A673 (cell line): ENCODE results near the gene EPHB2. TPM values are rescaled to one million over a fixed set of nuclear protein-coding genes. Genes with fewer than 3 reads are reported as not detected.

Experiments
- BruUV-seq: library from RNA; stranded (reverse); fragments of 400-500 nt; replicated peaks from 2 replicates; lab custom pipeline; 2021; lab: Mats Ljungman, UMichigan
- CTCF ChIA-PET: fragments of 300-600 bp; sonication (Branson Sonifier 250); formaldehyde crosslinking; loops from one replicate; lab custom pipeline; 2022; ENCODE audit warnings: antibody characterized with exemption; lab: Charles Lee
- POLR2A ChIA-PET: fragments of 300-600 bp; sonication (Branson Sonifier 250); formaldehyde crosslinking; loops from one replicate; lab custom pipeline; 2022; ENCODE audit warnings: antibody characterized with exemption; ENCODE audit not compliant: low non-redundant PET; lab: Charles Lee
- DNase-seq: peaks from one replicate; pipeline ENCODE4 v3.0.0-alpha.2; 2015; ENCODE audit warnings: low spot score
- H3K27ac ChIP-seq: fragments of 200-600 bp; sonication (generic); 2 replicates; pipeline ENCODE4 v1.5.1; 2016; ENCODE audit warnings: mixed run types, low read depth, mild to moderate bottlenecking, mixed read lengths, antibody characterized with exemption, low read length; ENCODE audit not compliant: poor library complexity, severe bottlenecking
- H3K27me3 ChIP-seq: fragments of 200-600 bp; sonication (generic); replicated peaks from 2 replicates; pipeline ENCODE4 v1.6.1; 2017; ENCODE audit warnings: mixed run types, low read depth, mild to moderate bottlenecking, mixed read lengths, antibody characterized with exemption, low read length; ENCODE audit not compliant: insufficient read depth, poor library complexity
- H3K36me3 ChIP-seq: fragments of 200-600 bp; sonication (generic); 2 replicates; pipeline ENCODE4 v1.6.1; 2016; ENCODE audit warnings: mixed run types, mild to moderate bottlenecking, mixed read lengths, antibody characterized with exemption, low read length; ENCODE audit not compliant: insufficient read depth, poor library complexity, severe bottlenecking
- H3K4me1 ChIP-seq: fragments of 200-600 bp; sonication (generic); 2 replicates; pipeline ENCODE4 v1.6.1; 2017; ENCODE audit warnings: mixed run types, mild to moderate bottlenecking, mixed read lengths, antibody characterized with exemption, low read length; ENCODE audit not compliant: insufficient read depth, poor library complexity, severe bottlenecking
- H3K4me3 ChIP-seq: fragments of 200-600 bp; sonication (generic); 2 replicates; pipeline ENCODE4 v1.5.1; 2016; ENCODE audit warnings: low read depth, mixed run types, mild to moderate bottlenecking, mixed read lengths, low read length; ENCODE audit not compliant: poor library complexity, severe bottlenecking
- H3K9me3 ChIP-seq: fragments of 200-600 bp; sonication (generic); 2 replicates; pipeline ENCODE4 v1.6.1; 2016; ENCODE audit warnings: mixed run types, low read depth, mild to moderate bottlenecking, mixed read lengths, antibody characterized with exemption, low read length; ENCODE audit not compliant: poor library complexity, severe bottlenecking
- CTCF ChIP-seq: fragments of 300-800, 200-600 bp; sonication (generic); conservative IDR thresholded peaks from 2 replicates; pipeline ENCODE4 v1.5.1; 2017; ENCODE audit warnings: low read depth, mild to moderate bottlenecking, antibody characterized with exemption, low read length, moderate library complexity, mixed read lengths
- EZH2 ChIP-seq: fragments of 200-600 bp; sonication (generic); IDR thresholded peaks from 2 replicates; pipeline ENCODE4 v1.6.1; 2017; ENCODE audit warnings: borderline replicate concordance, low read depth, mild to moderate bottlenecking, mixed read lengths, antibody characterized with exemption, low read length; ENCODE audit not compliant: poor library complexity, severe bottlenecking
- intact Hi-C: fragments of 100-400 bp; cut with micrococcal nuclease; formaldehyde crosslinking; loops from one replicate; pipeline ENCODE4 v1.10.0; 2022; ENCODE audit not compliant: unreplicated experiment
- total RNA-seq: library from RNA; stranded (reverse); gene quantifications from 2 replicates; pipeline ENCODE4 v1.2.3, GENCODE V29; 2021

EPHB2 gene
- total RNA-seq, 1 experiment from 2014 or later = 10.4 TPM

GRCh38 chr1:22796642-22797041 lies 86.0 kb downstream of the EPHB2 start:
- no peak overlapping the region for H3K27ac ChIP-seq
- CTCF ChIA-PET = no interaction called here
- POLR2A ChIA-PET = no interaction called here

DNA sequence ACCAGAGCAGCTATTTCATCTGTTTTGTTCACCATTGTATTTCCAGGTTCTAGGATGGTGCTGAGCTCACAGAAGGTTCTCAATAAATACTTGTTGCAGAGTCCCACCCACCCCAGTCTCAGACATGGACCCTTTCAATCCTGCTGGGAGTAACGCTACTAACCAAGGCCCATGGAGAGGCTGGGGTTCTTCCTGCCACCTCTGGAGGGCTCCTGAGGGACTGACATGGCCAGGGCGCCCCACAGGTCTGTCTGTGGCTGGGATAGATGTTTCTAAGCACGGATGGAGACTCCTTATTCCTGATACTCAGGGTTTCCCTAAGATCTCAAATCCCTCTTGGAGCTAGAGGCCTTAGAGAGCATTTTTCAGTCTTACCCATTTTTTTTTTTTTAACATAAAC lies 87.4 kb downstream of the EPHB2 start:
- Histone ChIP-seq H3K4me3 (no peak overlapping the region), H3K27ac (no peak overlapping the region), H3K9me3 (no peaks in the 10 kb centered on the region), H3K4me1 (no peaks in the 10 kb centered on the region), H3K27me3 (no peaks in the 10 kb centered on the region), H3K36me3 (no peaks in the 10 kb centered on the region)
- intact Hi-C loops = no loop called here
- TF ChIP-seq CTCF = no peak
- ChIA-PET POLR2A (no interaction called here), CTCF (no interaction called here)
- no peak for DNase-seq
- no TSS peak for BruUV-seq

More at GRCh38 chr1:22796642-22797041, 86.0 kb downstream of the EPHB2 start:
- H3K36me3 ChIP-seq = no peaks in the 10 kb centered on the region
- no peaks in the 10 kb centered on the region for H3K4me1 ChIP-seq
- no peak overlapping the region for H3K4me3 ChIP-seq
- no peaks in the 10 kb centered on the region for H3K27me3 ChIP-seq
- no TSS peak for BruUV-seq
- no peak for DNase-seq
- intact Hi-C loops = no loop called here
- TF ChIP-seq CTCF = no peak
- no peak for TF ChIP-seq EZH2
- H3K9me3 ChIP-seq = no peaks in the 10 kb centered on the region

DNA sequence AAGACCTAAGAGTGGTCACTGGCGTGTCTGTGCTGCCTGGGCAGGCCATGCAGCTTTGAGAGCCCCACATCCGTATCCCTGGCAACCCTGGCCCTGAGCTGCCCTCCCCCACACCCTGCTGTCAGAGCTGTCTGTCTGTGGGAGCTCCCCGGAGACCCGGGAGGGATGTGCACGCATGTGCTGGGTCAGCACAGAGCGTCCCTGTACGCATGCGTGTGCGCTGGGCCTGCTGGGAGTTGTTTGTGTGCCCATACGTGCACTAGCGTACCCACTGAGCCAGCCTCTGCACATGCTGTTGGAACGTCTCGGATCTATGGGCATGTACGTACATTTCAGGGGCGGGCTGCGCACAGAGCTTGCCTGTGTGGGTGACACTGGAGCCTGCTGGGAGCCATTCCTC lies 89.3 kb downstream of the EPHB2 start:
- Histone ChIP-seq H3K9me3 (no peaks in the 10 kb centered on the region), H3K4me3 (no peak overlapping the region), H3K27me3 (no peaks in the 10 kb centered on the region), H3K27ac (no peak overlapping the region), H3K4me1 (no peaks in the 10 kb centered on the region), H3K36me3 (no peaks in the 10 kb centered on the region)
- BruUV-seq = no TSS peak
- DNase-seq = no peak
- TF ChIP-seq EZH2 = no peak
- TF ChIP-seq CTCF = no peak
- POLR2A ChIA-PET = no interaction called here
- CTCF ChIA-PET = no interaction called here
- intact Hi-C loops = no loop called here
